Globus pallidus (tissue), 1 donor: ENCODE data around the gene CST8.
A peak's percentile ranks its signal among the peaks of the same experiment; 100 is the strongest.

Experiments
- DNase-seq: peaks from one replicate; pipeline ENCODE4 v3.0.0-alpha.2; 2015; ENCODE audit warnings: low spot score

Gene CST8

GRCh38 chr20:23524146-23524545 lies 33.2 kb downstream of the CST8 start:
- no peak for DNase-seq

DNA sequence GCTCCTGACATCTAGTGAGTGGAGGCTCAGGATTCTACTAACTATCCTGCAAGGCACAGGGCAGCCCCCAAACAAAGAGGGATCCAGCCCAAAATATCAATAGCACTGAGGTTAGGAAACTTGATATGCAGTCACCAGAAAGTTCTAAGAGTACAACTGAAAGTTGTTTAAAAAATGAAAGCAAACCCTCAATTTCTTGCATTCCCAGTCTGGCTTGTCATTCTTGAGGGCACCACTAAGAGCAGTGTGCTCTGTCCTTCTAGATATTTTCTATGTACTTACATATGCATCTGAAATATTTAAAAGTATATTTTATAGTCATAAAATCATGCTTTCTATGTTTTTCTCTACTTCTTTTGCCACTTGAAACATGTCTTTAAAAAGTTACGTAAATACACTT lies 35.9 kb downstream of the CST8 start:
- no peak for DNase-seq

GRCh38 chr20:23528867-23529431 lies 38.0 kb downstream of the CST8 start:
- no peak for DNase-seq

- DNase-seq = no peak
These were observed 40.1 kb downstream of the CST8 start for GRCh38 chr20:23530937-23531567.

DNA sequence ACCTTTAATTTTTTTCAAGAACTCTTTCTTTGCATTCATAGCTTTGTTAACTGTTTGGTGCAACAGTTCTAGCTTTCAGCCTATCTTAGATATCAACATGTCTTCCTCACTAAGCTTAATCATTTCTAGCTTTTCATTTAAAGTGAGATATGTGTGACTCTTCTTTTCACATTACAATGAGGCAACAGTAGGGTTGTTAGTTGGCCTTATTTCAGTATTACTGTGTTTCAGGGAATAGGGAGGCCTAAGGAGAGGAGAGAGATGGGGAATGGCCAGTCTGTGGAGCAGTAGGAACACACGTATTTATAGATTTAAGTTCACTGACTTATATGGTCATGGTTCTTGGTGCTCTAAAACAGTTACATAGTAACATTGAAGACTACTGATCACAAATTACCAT lies 41.6 kb downstream of the CST8 start:
- no peak for DNase-seq

GRCh38 chr20:23533161-23533560 lies 42.2 kb downstream of the CST8 start:
- DNase-seq = no peak

GRCh38 chr20:23534801-23535593 lies 44.1 kb downstream of the CST8 start:
- DNase-seq = no peak

DNA sequence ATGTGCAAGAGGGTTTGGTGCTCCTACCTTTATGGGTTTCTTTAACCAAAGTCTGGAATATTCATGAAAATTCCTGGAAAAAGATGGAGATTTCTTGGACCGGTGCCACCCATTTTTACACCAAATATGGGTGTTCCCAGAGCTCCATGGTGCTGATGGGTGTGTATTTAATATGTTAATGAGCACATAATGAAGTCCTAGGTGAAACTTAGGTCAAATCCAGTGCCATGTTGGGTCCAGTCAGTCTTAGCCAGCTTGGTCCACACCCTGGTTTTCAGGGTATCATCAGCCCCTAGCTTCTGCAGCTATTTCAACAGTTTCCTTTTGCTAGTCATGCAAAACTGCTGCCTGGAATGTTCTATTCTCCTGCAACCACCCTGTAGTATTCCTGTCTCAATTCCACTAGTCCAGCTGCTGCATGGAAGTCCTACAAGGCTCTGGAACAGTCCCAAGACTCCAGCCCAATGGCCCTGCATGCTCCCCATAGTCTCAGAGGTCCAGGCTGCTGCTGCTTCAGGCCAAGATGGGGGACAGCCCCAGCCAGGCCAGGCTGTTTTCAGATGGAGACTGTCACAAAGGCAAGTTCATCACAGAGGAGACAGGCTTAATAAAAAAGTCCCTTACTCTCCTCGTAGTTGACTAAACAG lies 45.5 kb downstream of the CST8 start:
- no peak for DNase-seq

- DNase-seq = no peak
These were observed 46.1 kb downstream of the CST8 start for GRCh38 chr20:23537030-23537429.

GRCh38 chr20:23540624-23541023 lies 49.7 kb downstream of the CST8 start:
- DNase-seq = no peak

- peak; percentile 6 for DNase-seq
These were observed 50.4 kb downstream of the CST8 start for GRCh38 chr20:23541330-23541729.

DNA sequence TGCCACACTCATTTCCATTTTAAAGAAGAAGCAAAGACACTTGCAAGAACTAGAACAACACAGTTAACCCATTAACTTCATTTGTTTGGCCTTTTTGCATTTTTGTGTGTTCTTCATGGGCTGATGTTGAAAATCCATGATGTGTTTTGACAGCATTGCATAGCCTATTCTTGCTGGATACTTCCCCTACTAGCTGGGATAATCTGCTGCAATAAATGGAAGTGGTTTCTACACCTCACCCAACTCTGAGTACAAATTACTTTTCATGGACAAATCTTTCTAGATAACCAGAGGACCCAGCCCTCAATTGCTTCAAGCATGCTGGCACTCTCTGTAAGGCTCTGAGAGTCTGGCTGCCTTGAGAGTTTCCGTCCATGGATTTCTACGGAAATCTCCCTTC lies 50.9 kb downstream of the CST8 start:
- no peak for DNase-seq

GRCh38 chr20:23542801-23543200 lies 51.9 kb downstream of the CST8 start:
- no peak for DNase-seq

DNA sequence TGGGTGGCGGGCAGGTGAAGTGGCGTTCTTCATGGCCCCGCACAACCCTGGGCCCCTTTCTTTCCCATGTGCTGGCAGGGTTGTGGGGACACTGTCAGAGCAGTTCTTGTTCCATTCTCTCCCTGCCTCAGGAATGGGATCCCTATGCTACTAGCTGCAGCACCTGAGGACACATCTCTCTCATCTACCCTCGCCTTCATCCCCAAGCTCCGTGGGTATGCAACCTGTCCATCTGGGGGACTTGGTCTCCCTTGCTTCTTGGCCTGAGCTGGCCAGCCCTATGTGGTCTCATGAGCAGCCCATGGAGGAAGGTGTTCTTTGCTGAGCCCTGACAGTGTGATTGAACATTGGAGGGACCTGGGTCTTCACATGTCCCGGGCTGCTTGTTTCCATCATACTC lies 53.2 kb downstream of the CST8 start:
- no peak for DNase-seq
